GM12801 (cell line): ENCODE measurements around the gene HKDC1.

ENCODE experiments used
- TF ChIP-seq, protein P1 (sequence below): IDR thresholded peaks from one replicate; pipeline ENCODE4 v1.5.1; 2011; ENCODE audit warnings: control low read depth; ENCODE audit not compliant: insufficient read length; ENCODE audit errors: extremely low read depth

The HKDC1 gene

DNA sequence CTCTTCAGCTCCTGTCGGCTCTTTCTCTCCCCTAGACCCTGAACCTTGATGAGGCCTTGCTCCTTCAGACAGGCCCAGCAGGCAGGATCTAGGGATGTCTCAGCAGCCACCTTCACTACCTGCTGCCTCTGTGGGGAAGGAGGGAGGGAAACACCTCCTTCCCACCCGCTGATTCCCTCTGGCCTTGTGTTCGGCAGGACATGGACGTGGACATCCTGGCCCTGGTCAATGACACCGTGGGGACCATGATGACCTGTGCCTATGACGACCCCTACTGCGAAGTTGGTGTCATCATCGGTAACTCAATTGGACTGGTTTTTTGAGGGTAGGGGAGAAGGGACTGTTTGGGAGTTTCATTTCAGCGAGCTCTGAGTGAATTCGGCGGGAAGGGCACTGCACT, 20.3 kb downstream of the HKDC1 start:
- TF ChIP-seq, protein P1, sequence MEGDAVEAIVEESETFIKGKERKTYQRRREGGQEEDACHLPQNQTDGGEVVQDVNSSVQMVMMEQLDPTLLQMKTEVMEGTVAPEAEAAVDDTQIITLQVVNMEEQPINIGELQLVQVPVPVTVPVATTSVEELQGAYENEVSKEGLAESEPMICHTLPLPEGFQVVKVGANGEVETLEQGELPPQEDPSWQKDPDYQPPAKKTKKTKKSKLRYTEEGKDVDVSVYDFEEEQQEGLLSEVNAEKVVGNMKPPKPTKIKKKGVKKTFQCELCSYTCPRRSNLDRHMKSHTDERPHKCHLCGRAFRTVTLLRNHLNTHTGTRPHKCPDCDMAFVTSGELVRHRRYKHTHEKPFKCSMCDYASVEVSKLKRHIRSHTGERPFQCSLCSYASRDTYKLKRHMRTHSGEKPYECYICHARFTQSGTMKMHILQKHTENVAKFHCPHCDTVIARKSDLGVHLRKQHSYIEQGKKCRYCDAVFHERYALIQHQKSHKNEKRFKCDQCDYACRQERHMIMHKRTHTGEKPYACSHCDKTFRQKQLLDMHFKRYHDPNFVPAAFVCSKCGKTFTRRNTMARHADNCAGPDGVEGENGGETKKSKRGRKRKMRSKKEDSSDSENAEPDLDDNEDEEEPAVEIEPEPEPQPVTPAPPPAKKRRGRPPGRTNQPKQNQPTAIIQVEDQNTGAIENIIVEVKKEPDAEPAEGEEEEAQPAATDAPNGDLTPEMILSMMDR = no peak

DNA sequence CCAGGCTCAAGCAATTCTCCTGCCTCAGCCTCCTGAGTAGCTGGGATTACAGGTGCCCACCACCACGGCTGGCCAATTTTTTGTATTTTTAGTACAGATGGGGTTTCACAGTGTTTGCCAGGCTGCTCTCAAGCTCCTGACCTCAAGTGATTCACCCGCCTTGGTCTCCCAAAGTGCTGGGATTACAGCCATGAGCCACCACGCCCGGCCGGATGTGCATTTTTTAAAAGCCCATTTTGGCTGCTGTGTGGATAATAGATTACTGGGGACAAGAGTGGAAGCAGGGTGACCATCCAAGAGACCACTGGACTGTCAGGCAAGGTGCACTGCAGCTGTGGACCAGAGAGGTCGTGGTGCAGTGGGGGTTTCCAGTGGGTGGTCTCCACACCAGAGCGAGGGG, 21.4 kb downstream of the HKDC1 start:
- TF ChIP-seq, protein P1 = no peak

DNA sequence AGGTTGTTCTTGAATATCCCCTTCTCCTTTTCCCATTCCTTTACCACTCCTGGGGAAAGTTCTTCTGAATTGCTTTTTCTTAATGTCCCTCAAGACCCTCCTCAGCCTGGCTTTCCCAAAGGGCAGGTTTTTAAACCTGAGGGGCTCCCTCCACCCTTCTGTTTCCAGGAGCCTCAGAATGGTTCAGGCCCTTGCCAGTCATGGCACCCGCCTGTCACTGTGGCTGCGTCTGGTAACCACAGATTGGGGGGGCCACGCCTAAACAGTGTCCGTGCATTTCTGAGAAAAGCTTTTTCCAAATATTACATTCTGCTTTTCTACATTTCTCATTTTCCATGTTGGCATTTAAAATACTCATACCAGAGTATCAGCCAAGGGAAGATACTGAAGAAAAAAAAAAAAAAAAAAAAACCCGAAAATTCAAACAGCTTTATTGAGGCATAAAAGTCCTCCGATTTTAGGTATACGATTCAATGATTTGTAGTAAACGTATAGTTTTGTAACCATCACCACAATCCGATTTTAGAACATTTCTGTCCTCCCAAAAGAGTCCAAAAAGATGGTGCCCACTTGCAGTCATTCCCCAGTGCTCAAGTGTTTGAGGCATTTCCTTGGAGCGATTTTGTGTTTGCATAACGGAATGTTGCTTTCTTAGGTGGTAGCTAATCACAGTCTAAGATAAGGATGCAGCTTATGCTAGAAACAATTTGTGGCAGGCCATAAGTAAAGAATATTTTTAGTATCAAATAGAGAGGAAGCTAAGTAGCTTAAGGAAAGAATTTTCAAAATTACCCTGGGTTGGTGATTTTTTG, 22.1 kb downstream of the HKDC1 start:
- TF ChIP-seq, protein P1 = no peak

GRCh38 chr10:69242852-69243212, 22.7 kb downstream of the HKDC1 start:
- TF ChIP-seq, protein P1 = no peak

GRCh38 chr10:69243817-69244216, 23.7 kb downstream of the HKDC1 start:
- TF ChIP-seq, protein P1 = no peak

DNA sequence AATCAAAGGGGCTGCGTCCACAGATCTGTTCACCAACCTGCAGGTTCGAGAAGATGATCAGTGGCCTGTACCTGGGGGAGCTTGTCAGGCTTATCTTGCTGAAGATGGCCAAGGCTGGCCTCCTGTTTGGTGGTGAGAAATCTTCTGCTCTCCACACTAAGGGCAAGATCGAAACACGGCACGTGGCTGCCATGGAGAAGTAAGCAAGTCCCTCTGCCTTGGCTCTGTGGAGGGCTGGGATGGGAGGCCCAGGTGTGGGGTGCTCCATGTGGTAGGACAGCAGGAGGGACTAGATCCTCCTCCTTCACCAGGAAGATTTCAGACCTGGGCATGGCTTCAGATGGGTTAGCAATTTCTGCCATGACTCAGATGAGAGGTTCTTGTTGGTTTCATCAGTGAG, 25.9 kb downstream of the HKDC1 start:
- TF ChIP-seq, protein P1 = no peak

DNA sequence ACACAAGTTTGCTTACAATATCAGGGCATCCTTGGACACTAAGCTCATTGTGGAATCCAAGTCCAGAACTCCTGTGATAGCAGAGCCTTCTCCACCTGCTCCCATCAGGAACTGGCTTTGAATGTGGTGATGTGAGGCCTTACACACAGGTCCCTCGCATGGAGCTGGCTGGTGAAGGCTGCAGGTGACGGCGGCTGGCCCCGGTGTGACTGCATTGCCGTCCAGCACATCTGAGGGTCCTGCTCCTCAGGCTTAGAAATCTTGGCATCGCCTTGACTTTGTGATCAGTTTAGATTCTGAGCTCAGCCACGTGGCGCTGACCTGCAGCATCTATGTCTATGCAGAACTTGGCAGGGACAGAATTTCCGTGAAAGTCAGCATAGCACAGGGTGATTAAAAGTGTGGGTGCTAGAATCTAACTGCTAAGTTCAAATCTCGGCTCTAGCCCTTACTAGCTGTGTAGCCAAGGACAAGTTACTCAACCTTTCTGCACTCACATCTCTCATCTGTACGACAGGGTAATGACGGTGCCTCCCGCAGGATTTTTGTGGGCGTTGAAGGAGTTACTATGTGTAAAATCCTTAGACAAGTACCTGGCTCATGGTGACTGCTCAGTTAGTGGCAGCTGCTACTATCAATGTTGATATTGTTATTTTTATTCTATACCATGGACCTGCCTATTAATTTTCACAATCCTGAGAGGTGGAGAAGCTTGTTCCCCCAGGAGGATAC, 26.6 kb downstream of the HKDC1 start:
- TF ChIP-seq, protein P1 = no peak
